Smooth muscle cell (in vitro differentiated cells): ENCODE measurements around the gene NCOA4. TPM values are rescaled to one million over a fixed set of nuclear protein-coding genes. Genes with fewer than 3 reads are reported as not detected.

Source experiments
- DNase-seq: peaks from one replicate; lab custom pipeline; 2025; ENCODE audit not compliant: unreplicated experiment; lab: John Stamatoyannopoulos, UW
- H2AFZ ChIP-seq: fragments of 200-600 bp; sonication (generic); 2 replicates; pipeline ENCODE4 v1.6.0; 2016; ENCODE audit warnings: antibody characterized with exemption, low read depth, mild to moderate bottlenecking
- H3F3A ChIP-seq: fragments of 200-600 bp; sonication (generic); 2 replicates; pipeline ENCODE4 v1.6.0; 2017; ENCODE audit warnings: antibody characterized with exemption, low read depth
- H3K27ac ChIP-seq: fragments of 200-600 bp; sonication (generic); 2 replicates; pipeline ENCODE4 v1.5.1; 2016; ENCODE audit warnings: low read depth, mild to moderate bottlenecking
- H3K27me3 ChIP-seq: fragments of 200-600 bp; sonication (generic); 2 replicates; pipeline ENCODE4 v1.6.1; 2016; ENCODE audit warnings: low read depth, mild to moderate bottlenecking
- H3K36me3 ChIP-seq: fragments of 200-600 bp; sonication (generic); 2 replicates; pipeline ENCODE4 v1.5.1; 2016; ENCODE audit warnings: low read depth
- H3K4me1 ChIP-seq: fragments of 200-600 bp; sonication (generic); 2 replicates; pipeline ENCODE4 v1.5.1; 2016; ENCODE audit warnings: low read depth
- H3K4me2 ChIP-seq: fragments of 200-600 bp; sonication (generic); 2 replicates; pipeline ENCODE4 v1.6.0; 2016; ENCODE audit warnings: mild to moderate bottlenecking
- H3K4me3 ChIP-seq: fragments of 200-600 bp; sonication (generic); 2 replicates; pipeline ENCODE4 v1.5.1; 2016; ENCODE audit warnings: mild to moderate bottlenecking
- H3K79me2 ChIP-seq: fragments of 200-600 bp; sonication (generic); 2 replicates; pipeline ENCODE4 v1.6.0; 2016; ENCODE audit warnings: low read depth, mild to moderate bottlenecking
- H3K9ac ChIP-seq: fragments of 200-600 bp; sonication (generic); 2 replicates; pipeline ENCODE4 v1.6.0; 2016; ENCODE audit warnings: low read depth
- H3K9me3 ChIP-seq: fragments of 200-600 bp; sonication (generic); replicated peaks from 2 replicates; pipeline ENCODE4 v1.5.1; 2016; ENCODE audit warnings: low read depth
- H4K20me1 ChIP-seq: fragments of 200-600 bp; sonication (generic); 2 replicates; pipeline ENCODE4 v1.6.0; 2016; ENCODE audit warnings: low read depth
- WGBS: methylation state at CpG from one replicate; pipeline ENCODE4 v1.1.7; 2016; ENCODE audit warnings: low lambda C conversion rate; 5-methylcytosine and 5-hydroxymethylcytosine counted together
- polyA plus RNA-seq: library from polyadenylated mRNA; unstranded; fragments of >200 nt; fragmentation: Nextera tagmentation; extraction: Ambion mirVana; gene quantifications from 2 replicates; pipeline ENCODE4 v1.2.1, GENCODE V29; 2016
- total RNA-seq: library from RNA; depleted of rRNA; stranded (reverse); fragments of >200 nt; gene quantifications from 2 replicates; pipeline ENCODE4 v1.2.3, GENCODE V29; 2014
- TF ChIP-seq, protein P1 (sequence below): fragments of 200-600 bp; sonication (generic); IDR thresholded peaks from 2 replicates; pipeline ENCODE4 v1.5.1; 2017; ENCODE audit warnings: borderline replicate concordance, mild to moderate bottlenecking, antibody characterized with exemption; ENCODE audit not compliant: insufficient read depth, poor library complexity, severe bottlenecking

NCOA4 gene
- total and polyA plus RNA-seq, 2 experiments from 2014 or later: 61.3 to 147 TPM

- TF ChIP-seq, protein P1, sequence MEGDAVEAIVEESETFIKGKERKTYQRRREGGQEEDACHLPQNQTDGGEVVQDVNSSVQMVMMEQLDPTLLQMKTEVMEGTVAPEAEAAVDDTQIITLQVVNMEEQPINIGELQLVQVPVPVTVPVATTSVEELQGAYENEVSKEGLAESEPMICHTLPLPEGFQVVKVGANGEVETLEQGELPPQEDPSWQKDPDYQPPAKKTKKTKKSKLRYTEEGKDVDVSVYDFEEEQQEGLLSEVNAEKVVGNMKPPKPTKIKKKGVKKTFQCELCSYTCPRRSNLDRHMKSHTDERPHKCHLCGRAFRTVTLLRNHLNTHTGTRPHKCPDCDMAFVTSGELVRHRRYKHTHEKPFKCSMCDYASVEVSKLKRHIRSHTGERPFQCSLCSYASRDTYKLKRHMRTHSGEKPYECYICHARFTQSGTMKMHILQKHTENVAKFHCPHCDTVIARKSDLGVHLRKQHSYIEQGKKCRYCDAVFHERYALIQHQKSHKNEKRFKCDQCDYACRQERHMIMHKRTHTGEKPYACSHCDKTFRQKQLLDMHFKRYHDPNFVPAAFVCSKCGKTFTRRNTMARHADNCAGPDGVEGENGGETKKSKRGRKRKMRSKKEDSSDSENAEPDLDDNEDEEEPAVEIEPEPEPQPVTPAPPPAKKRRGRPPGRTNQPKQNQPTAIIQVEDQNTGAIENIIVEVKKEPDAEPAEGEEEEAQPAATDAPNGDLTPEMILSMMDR: no peak
Measured at GRCh38 chr10:46057038-46057437, 26.6 kb upstream of the NCOA4 start.

GRCh38 chr10:46055771-46056170, 25.3 kb upstream of the NCOA4 start:
- Histone ChIP-seq H3K9me3 (no peaks in the 10 kb centered on the region), H3K4me3 (no peak overlapping the region), H3K9ac (no peak overlapping the region), H3K36me3 (no peaks in the 10 kb centered on the region), H2AFZ (no peak overlapping the region), H3K4me2 (no peak overlapping the region), H4K20me1 (no peaks in the 10 kb centered on the region), H3K27ac (no peak overlapping the region), H3K27me3 (no peaks in the 10 kb centered on the region), H3F3A (no peaks in the 10 kb centered on the region), H3K4me1 (peaks cover 14% of the 10 kb centered on the region), H3K79me2 (no peaks in the 10 kb centered on the region)
- WGBS: 93% methylated on average over 4 of the region's 4 CpGs
- TF ChIP-seq, protein P1: no peak
- DNase-seq: no peak

More at GRCh38 chr10:46057038-46057437, 26.6 kb upstream of the NCOA4 start:
- Histone ChIP-seq H3K4me1 (peaks cover 10% of the 10 kb centered on the region), H4K20me1 (no peaks in the 10 kb centered on the region), H3K79me2 (no peaks in the 10 kb centered on the region), H3K9ac (no peak overlapping the region), H3K9me3 (no peaks in the 10 kb centered on the region), H3K4me3 (no peak overlapping the region), H2AFZ (no peak overlapping the region), H3K36me3 (no peaks in the 10 kb centered on the region), H3K4me2 (no peak overlapping the region), H3K27me3 (no peaks in the 10 kb centered on the region), H3F3A (no peaks in the 10 kb centered on the region), H3K27ac (no peak overlapping the region)
- DNase-seq: no peak

GRCh38 chr10:46053534-46054434, 23.4 kb upstream of the NCOA4 start:
- 63% methylated on average over 9 of the region's 9 CpGs for WGBS
- TF ChIP-seq, protein P1: no peak

More at GRCh38 chr10:46053534-46054434, 23.4 kb upstream of the NCOA4 start:
- DNase-seq: no peak
- no peaks in the 10 kb centered on the region for H3K27me3 ChIP-seq
- H3K79me2 ChIP-seq: no peaks in the 10 kb centered on the region
- no peak overlapping the region for H2AFZ ChIP-seq
- no peaks in the 10 kb centered on the region for H3K36me3 ChIP-seq
- no peaks in the 10 kb centered on the region for H4K20me1 ChIP-seq
- no peaks in the 10 kb centered on the region for H3F3A ChIP-seq
- no peaks in the 10 kb centered on the region for H3K9me3 ChIP-seq
- no peak overlapping the region for H3K9ac ChIP-seq
- H3K4me1 ChIP-seq: peaks cover 14% of the 10 kb centered on the region
- H3K27ac ChIP-seq: no peak overlapping the region
- no peak overlapping the region for H3K4me3 ChIP-seq
- H3K4me2 ChIP-seq: no peak overlapping the region
